ENCODE data around the gene AMZ1. TPM values are rescaled to one million over a fixed set of nuclear protein-coding genes. Genes with fewer than 3 reads are reported as not detected.

Gene AMZ1
- total RNA-seq, 2 experiments from 2014 or later, result 0.11 to 0.14 TPM

- no peak for ATAC-seq
- Mint-ChIP-seq H3K27me3 (peaks cover 3% of the 10 kb centered on the region), H3K4me1 (ENCODE audit: low read depth) (peaks cover 2% of the 10 kb centered on the region), H3K36me3 (ENCODE audit: low read depth) (no peaks in the 10 kb centered on the region), H3K9me3 (no peaks in the 10 kb centered on the region), H3K4me3 (no peak overlapping the region), H3K27ac (no peak overlapping the region)
- DNase-seq, result no peak
- no peak for TF ChIP-seq CTCF (IDR thresholded peaks at IDR 0.05)
- intact Hi-C loops (cut with micrococcal nuclease), result no loop called here
- ChIA-PET CTCF (no interaction called here), POLR2A (no interaction called here)
Observed at GRCh38 chr7:2662273-2663120, 25.5 kb upstream of the AMZ1 start.

GRCh38 chr7:2663121-2663886 lies 24.7 kb upstream of the AMZ1 start:
- Mint-ChIP-seq H3K27me3 (peaks cover 3% of the 10 kb centered on the region), H3K4me3 (no peak overlapping the region), H3K4me1 (ENCODE audit: low read depth) (peaks cover 2% of the 10 kb centered on the region), H3K9me3 (no peaks in the 10 kb centered on the region), H3K27ac (no peak overlapping the region), H3K36me3 (ENCODE audit: low read depth) (no peaks in the 10 kb centered on the region)
- DNase-seq, result no peak
- POLR2A ChIA-PET, result no interaction called here
- TF ChIP-seq CTCF (IDR thresholded peaks at IDR 0.05), result no peak
- CTCF ChIA-PET, result no interaction called here
- ATAC-seq, result no peak
- intact Hi-C loops (cut with micrococcal nuclease), result no loop called here

GRCh38 chr7:2663960-2664359 lies 24.0 kb upstream of the AMZ1 start:
- CTCF ChIA-PET, result interaction anchor here (11.9 kb wide), 1 partner anchor 49 kb away, joined by 249 read pairs; no protein-coding TSS in a partner anchor
- ATAC-seq, result no peak

GRCh38 chr7:2665359-2665791 lies 22.6 kb upstream of the AMZ1 start:
- no peak for TF ChIP-seq CTCF (IDR thresholded peaks at IDR 0.05)
- Mint-ChIP-seq H3K9me3 (no peaks in the 10 kb centered on the region), H3K4me1 (ENCODE audit: low read depth) (peaks cover 2% of the 10 kb centered on the region), H3K27ac (no peak overlapping the region), H3K36me3 (ENCODE audit: low read depth) (no peaks in the 10 kb centered on the region), H3K4me3 (no peak overlapping the region), H3K27me3 (peaks cover 11% of the 10 kb centered on the region)
- DNase-seq, result peak; percentile 22
- intact Hi-C loops (cut with micrococcal nuclease), result no loop called here
- no peak for ATAC-seq
- ChIA-PET CTCF (interaction anchor here (11.9 kb wide), 1 partner anchor 47 kb away, joined by 249 read pairs; no protein-coding TSS in a partner anchor), POLR2A (no interaction called here)

More at GRCh38 chr7:2663960-2664359, 24.0 kb upstream of the AMZ1 start:
- POLR2A ChIA-PET, result no interaction called here
- Mint-ChIP-seq H3K36me3 (ENCODE audit: low read depth) (no peaks in the 10 kb centered on the region), H3K4me3 (no peak overlapping the region), H3K4me1 (ENCODE audit: low read depth) (peaks cover 2% of the 10 kb centered on the region), H3K27me3 (peaks cover 3% of the 10 kb centered on the region), H3K27ac (no peak overlapping the region), H3K9me3 (no peaks in the 10 kb centered on the region)
- DNase-seq, result no peak
- intact Hi-C loops (cut with micrococcal nuclease), result no loop called here
- TF ChIP-seq CTCF (IDR thresholded peaks at IDR 0.05), result no peak

- no peak for ATAC-seq
- DNase-seq, result no peak
- Mint-ChIP-seq H3K36me3 (ENCODE audit: low read depth) (no peaks in the 10 kb centered on the region), H3K27me3 (peaks cover 11% of the 10 kb centered on the region), H3K4me1 (ENCODE audit: low read depth) (peaks cover 6% of the 10 kb centered on the region), H3K4me3 (no peak overlapping the region), H3K9me3 (no peaks in the 10 kb centered on the region), H3K27ac (no peak overlapping the region)
- CTCF ChIA-PET, result interaction anchor here (11.9 kb wide), 1 partner anchor 46 kb away, joined by 249 read pairs; no protein-coding TSS in a partner anchor
- POLR2A ChIA-PET, result no interaction called here
- no peak for TF ChIP-seq CTCF (IDR thresholded peaks at IDR 0.05)
- intact Hi-C loops (cut with micrococcal nuclease), result no loop called here
Observed at GRCh38 chr7:2666155-2666554, 21.8 kb upstream of the AMZ1 start.
